GM20000 (cell line): ENCODE measurements around the gene RASAL2.

ENCODE experiments used
- DNase-seq: peaks from one replicate; pipeline ENCODE4 v3.0.0; 2012; ENCODE audit warnings: low spot score
- TF ChIP-seq, protein P1 (sequence below): IDR thresholded peaks from 2 replicates; pipeline ENCODE4 v1.5.1; 2012; ENCODE audit warnings: mild to moderate bottlenecking, control low read depth; ENCODE audit errors: extremely low read depth, missing control alignments

RASAL2 gene

DNA sequence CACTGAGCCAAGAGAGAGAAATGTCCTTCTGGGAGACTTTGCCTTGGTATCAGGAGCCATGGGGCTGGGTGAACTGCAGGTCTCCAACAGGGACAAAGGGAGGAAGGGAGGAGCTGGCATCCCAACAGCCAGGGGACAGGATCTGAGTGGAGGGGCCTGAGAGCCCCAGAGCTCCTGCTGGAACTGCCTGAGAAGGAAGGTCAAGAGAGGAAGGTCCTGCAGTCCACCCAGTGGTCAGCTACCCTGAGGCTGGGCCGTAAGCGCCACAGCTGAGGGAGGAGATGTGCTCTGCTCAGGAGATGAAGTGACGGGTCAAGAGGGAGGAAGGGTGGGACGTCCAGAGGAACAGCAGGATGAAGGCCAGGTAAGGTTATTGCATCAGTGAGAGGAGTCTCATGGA is 410.4 kb downstream of the RASAL2 start:
- TF ChIP-seq, protein P1, sequence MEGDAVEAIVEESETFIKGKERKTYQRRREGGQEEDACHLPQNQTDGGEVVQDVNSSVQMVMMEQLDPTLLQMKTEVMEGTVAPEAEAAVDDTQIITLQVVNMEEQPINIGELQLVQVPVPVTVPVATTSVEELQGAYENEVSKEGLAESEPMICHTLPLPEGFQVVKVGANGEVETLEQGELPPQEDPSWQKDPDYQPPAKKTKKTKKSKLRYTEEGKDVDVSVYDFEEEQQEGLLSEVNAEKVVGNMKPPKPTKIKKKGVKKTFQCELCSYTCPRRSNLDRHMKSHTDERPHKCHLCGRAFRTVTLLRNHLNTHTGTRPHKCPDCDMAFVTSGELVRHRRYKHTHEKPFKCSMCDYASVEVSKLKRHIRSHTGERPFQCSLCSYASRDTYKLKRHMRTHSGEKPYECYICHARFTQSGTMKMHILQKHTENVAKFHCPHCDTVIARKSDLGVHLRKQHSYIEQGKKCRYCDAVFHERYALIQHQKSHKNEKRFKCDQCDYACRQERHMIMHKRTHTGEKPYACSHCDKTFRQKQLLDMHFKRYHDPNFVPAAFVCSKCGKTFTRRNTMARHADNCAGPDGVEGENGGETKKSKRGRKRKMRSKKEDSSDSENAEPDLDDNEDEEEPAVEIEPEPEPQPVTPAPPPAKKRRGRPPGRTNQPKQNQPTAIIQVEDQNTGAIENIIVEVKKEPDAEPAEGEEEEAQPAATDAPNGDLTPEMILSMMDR: no peak
- DNase-seq: no peak

DNA sequence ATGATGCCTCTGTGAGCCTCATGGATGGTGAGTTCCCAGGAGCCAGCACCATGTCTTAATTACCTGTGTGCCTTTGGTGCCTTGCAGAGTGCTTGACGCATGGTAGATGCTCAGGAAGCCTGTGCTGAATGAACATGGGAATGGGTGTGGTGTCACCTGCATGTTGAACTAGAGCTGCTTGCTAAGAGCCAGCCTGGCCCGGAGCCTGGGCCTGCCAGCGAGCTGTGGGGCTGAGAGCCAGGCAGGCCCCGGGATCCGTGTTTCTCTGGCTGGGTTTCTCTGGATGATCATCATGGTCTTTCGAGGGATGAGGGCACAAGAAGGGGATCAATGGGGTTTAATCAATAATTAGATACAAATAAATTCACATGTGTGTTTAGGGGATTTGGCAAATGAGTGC is 412.3 kb downstream of the RASAL2 start:
- DNase-seq: no peak
- TF ChIP-seq, protein P1: no peak

DNA sequence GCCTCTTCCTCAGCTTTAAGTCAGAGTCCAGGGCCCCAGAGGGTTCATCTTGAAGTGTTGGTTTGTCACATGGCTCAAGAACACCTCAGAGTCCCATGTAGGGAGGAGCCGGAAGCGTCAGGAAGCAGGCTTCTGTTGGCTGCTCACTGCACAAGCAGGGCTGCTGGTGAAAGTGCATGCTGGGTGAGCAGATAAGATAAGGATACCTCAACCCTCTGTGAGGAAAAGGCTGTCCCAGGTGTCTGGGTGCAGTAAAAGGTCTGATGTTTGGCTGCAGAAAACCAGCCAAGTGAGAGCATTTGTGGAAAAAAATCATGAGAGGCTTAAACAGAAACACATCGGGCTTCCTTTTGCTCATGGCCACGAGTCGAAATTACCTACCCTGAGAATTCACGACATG is 412.8 kb downstream of the RASAL2 start:
- TF ChIP-seq, protein P1: no peak
- DNase-seq: no peak

DNA sequence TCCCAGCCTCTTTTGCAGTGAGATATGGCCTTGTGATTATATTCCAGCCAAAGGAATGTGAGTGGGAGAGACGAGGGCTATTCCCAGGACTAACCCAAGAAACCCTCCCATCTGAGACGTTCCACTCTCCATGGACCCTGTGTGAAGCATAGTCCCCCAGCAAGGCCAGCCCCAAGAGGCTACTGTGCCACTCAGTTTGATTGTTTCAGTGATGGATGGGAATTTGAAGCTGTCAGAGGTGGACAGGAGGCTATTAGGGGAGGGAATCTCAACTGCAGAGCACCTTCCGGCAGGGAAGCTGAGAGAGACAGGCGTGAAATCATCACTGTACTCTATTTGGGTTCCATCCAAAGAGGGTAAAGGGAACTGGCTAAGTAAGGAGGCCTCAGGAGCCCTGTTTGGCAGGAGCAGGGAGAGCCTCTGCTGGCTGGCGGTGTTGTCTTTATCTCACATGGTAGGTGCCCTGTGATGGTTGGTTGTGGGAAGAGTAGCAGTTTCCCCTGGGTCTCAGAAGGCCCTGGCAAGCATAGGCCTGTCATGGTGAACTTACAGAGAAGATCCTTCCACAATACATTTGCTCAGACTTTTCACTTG is 415.6 kb downstream of the RASAL2 start:
- TF ChIP-seq, protein P1: no peak
- DNase-seq: no peak

DNA sequence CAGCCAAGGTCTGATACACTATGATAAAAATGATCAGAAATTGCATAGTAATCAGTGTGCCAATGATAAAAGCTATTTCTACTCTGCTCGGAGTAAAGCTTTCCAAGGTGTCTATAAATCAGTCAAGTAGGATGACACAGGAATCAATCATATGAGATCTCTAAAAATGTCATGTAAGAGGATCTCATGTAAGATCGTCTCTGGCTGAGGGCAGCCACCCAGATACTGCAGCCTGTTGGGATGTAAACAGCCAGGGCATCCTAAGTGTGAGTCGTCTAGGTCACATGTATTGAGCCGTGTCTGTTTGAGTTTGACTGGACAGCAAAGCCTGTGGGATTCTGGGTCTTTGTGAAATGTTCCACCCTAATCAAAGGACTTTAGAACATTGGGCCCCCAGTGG is 416.3 kb downstream of the RASAL2 start:
- no peak for DNase-seq
- TF ChIP-seq, protein P1: no peak

DNA sequence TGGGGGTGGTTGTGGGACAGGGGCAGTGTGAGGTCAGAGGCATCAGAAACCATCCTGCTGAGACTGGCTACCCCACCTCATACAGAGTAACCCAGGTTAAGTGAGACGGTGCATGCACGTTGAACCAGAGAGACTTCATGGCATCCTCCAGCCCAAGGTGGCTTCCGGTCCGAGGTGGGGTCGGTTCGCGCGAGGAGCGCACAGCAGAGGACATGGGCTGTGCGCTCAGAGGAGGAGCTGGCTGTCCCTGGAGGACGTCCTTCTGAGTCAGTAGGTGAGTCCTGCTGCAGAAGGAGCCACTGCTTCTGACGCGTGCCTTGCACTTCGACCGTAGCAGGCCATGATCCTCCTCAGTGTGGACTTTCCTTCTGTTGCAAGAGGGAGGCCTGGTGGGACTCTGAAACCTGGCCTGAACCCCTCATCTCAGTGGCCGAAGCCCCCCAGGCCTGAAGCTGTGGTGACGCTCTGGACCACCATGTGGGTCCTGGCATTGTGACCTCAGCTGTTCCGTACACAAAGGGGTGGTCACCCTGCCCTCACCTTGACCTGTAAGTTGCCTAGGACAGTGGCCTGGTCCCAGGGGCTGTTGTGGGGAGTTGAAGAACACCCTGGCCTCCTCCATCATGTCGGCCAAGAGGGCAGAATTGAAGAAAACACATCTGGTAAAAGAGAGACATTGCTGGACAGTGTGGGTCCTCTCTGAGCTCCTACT is 418.8 kb downstream of the RASAL2 start, which contains the start of gene TEX35:
TSS of gene TEX35 (plus strand) at position 544 of the 712 bp plus-strand sequence. CDS start at position 624, 80 bp downstream.
- no peak for DNase-seq
- TF ChIP-seq, protein P1: no peak

DNA sequence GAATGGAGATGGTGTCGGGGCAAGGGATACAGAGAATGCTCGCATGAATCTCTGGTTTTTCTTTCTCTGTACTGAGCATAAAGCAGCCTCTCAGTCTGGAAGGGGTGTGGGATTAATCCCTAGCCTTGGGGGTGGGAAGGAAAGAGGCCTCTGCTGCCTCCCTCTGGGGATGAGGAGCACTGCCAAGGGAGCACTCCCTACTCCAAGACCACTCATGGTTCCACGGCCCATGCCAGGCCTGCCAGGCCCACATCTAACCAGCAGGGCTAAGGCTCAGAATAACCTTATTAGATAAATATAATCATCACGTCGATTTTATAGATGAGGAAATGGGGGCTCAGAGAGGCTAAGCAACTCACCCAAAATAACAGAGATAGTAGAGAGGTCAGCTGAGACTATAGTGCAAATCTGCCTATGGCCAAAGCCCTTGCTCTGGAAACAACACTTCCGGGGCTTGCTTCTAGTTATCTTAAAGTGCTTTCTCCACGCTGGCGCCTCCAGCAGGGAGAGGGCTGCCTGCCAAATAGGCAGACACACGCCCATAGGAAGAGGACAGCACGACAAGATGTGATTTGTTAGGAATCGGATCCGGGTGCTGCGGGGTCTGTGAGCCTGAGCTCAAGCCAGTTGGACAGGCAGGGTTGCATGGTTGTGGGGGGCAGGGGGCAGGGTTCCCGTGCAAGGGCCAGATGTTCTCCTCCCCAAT is 419.5 kb downstream of the RASAL2 start:
- TF ChIP-seq, protein P1: no peak
- DNase-seq: no peak
